B cell (primary cell): ENCODE measurements around the gene USH2A.

Experiments
- EZH2 ChIP-seq: IDR thresholded peaks from 2 replicates; pipeline ENCODE4 v1.6.1; 2012; ENCODE audit warnings: borderline replicate concordance, low read depth, mild to moderate bottlenecking, moderate library complexity, low read length; ENCODE audit not compliant: insufficient read depth, poor library complexity, severe bottlenecking
- TF ChIP-seq, protein P1 (sequence below): fragments of 200-600 bp; IDR thresholded peaks from one replicate; pipeline ENCODE4 v1.8.0; 2022; ENCODE audit warnings: antibody characterized with exemption, mild to moderate bottlenecking

- TF ChIP-seq, protein P1, sequence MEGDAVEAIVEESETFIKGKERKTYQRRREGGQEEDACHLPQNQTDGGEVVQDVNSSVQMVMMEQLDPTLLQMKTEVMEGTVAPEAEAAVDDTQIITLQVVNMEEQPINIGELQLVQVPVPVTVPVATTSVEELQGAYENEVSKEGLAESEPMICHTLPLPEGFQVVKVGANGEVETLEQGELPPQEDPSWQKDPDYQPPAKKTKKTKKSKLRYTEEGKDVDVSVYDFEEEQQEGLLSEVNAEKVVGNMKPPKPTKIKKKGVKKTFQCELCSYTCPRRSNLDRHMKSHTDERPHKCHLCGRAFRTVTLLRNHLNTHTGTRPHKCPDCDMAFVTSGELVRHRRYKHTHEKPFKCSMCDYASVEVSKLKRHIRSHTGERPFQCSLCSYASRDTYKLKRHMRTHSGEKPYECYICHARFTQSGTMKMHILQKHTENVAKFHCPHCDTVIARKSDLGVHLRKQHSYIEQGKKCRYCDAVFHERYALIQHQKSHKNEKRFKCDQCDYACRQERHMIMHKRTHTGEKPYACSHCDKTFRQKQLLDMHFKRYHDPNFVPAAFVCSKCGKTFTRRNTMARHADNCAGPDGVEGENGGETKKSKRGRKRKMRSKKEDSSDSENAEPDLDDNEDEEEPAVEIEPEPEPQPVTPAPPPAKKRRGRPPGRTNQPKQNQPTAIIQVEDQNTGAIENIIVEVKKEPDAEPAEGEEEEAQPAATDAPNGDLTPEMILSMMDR, result no peak
- no peak for TF ChIP-seq EZH2
These were observed 161.6 kb downstream of the USH2A start for GRCh38 chr1:216261631-216262030.
